ENCODE results near the gene DIS3L2.

DNA sequence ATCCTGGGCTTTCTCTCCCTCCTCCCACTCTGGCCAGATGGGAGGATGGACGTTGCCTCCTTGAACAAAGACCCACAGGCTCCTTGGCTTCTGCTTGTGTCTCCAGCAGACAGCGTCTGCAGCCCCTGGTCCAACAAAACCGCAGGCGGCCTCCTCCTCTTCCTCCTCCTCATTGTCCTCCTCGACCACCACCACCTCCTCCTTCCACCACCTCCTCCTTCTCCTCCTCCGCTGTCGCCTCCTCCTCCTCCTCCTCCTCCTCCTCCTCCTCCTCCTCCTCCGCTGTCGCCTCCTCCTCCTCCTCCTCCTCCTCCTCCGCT, 371.4 kb downstream of the DIS3L2 start:
- TF ChIP-seq POLR2A (IDR thresholded peaks at IDR 0.05; ENCODE audit: low read depth) = no peak
- no peak for TF ChIP-seq CTCF (IDR thresholded peaks at IDR 0.05)
- no peak for TF ChIP-seq EP300 (IDR thresholded peaks at IDR 0.05)
- TF ChIP-seq POLR2AphosphoS5 (IDR thresholded peaks at IDR 0.05) = no peak

Measured in esophagus muscularis mucosa (tissue), 4 donors.